Activated naive CD4-positive, alpha-beta T cell treated with anti-CD3 and anti-CD28 coated beads for 36 hours (primary cell): ENCODE results near the gene ZCRB1. TPM values are rescaled to one million over a fixed set of nuclear protein-coding genes. Genes with fewer than 3 reads are reported as not detected.
A peak's percentile ranks its signal among the peaks of the same experiment; 100 is the strongest.

ENCODE experiments used
- CTCF ChIA-PET: fragments of 350-600 bp; sonication (Branson Sonifier 250); formaldehyde crosslinking; loops from one replicate; lab custom pipeline; 2021; ENCODE audit warnings: antibody characterized with exemption; lab: Charles Lee
- DNase-seq: peaks from one replicate; pipeline ENCODE4 v3.0.0-alpha.2; 2020
- H3K27ac Mint-ChIP-seq: one replicate; pipeline ENCODE4 v1.8.0; 2021; ENCODE audit warnings: mild to moderate bottlenecking, mixed read lengths
- H3K27me3 Mint-ChIP-seq: one replicate; pipeline ENCODE4 v1.8.0; 2021; ENCODE audit warnings: low read depth, mixed read lengths
- H3K36me3 Mint-ChIP-seq: one replicate; pipeline ENCODE4 v1.8.0; 2021; ENCODE audit warnings: low read depth, mixed read lengths
- H3K4me1 Mint-ChIP-seq: one replicate; pipeline ENCODE4 v1.8.0; 2021; ENCODE audit warnings: low read depth, mixed read lengths
- H3K4me3 Mint-ChIP-seq: one replicate; pipeline ENCODE4 v1.8.0; 2021; ENCODE audit warnings: mild to moderate bottlenecking, moderate library complexity, mixed read lengths
- H3K9me3 Mint-ChIP-seq: one replicate; pipeline ENCODE4 v1.8.0; 2021; ENCODE audit warnings: mixed read lengths
- intact Hi-C: fragments of 100-400 bp; cut with micrococcal nuclease; formaldehyde crosslinking; loops from one replicate; pipeline ENCODE4 v1.15.1; 2023
- total RNA-seq, 2 experiments: library from RNA; stranded (reverse); gene quantifications; one replicate each; pipeline ENCODE4 v1.2.3, GENCODE V29; 2021

Gene ZCRB1
- 10 to 100 TPM; 79.5 to 84.2 TPM for total RNA-seq

DNA sequence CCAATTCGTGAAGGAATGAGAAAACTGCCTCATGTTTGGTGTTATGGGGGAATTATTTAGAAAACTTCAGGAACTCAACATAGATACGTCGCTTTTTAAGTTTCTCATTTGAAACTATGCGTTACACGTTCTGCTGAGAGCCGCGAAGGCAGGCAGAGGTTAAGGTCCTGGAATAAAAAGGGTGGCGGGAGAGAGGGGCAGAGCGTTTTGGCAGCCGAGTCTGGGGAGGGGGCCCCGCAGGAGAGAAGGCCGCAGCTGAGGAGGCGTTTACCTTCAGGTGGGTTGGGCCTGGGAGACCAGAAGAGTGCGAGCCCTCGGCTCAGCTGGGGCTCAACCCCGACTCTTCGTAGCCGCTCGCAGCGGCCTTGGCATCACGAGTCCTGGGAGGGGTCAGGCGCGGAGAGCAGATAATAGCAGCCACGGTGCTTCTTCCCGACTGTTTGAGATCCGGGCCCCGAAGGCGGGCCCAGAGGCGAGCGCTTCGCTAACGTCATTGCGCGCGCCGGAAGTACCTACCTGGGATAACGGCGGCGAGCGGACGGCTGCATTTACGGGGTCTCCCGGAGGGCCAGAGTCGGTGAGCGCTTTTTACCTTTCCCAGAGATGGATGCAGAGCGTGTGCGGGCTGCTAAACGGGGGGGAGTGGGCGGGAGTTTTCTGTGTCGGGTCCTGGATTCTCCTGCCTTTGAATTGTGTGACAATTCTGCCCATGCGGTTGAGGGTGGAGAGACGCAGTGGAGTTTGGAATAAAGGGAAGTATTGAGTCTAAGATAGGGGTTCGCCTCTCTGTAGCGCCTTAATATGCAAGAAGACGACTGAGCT, at the start of gene ZCRB1, which contains the start of gene PPHLN1:
Gene ZCRB1 (minus strand): TSS at position 442 of the 822 bp plus-strand sequence. CDS start 1,992 bp downstream, outside the sequence.
Gene PPHLN1 (plus strand): TSS at position 515 of the 822 bp plus-strand sequence. CDS start 9,736 bp downstream, outside the sequence.
- Mint-ChIP-seq H3K27ac (peak within 1 kb of the TSS; percentile 94), H3K4me1 (peaks cover 40% of the 10 kb centered on the region), H3K36me3 (peaks cover 15% of the 10 kb centered on the region), H3K9me3 (no peaks in the 10 kb centered on the region), H3K27me3 (no peaks in the 10 kb centered on the region), H3K4me3 (peak within 1 kb of the TSS; percentile 94)
- CTCF ChIA-PET, result interaction anchor here (0.6 to 2.7 kb wide), 3 partner anchors 13 to 46 kb away, joined by 3 to 16 read pairs (median 3); no protein-coding TSS in a partner anchor
- peak; percentile 84 for DNase-seq
- intact Hi-C loops, result loop anchor here (1.0 to 5.0 kb wide), 9 partner anchors 26 to 1480 kb away; partner anchors contain the start of genes IRAK4, PUS7L, TWF1 and YAF2

DNA sequence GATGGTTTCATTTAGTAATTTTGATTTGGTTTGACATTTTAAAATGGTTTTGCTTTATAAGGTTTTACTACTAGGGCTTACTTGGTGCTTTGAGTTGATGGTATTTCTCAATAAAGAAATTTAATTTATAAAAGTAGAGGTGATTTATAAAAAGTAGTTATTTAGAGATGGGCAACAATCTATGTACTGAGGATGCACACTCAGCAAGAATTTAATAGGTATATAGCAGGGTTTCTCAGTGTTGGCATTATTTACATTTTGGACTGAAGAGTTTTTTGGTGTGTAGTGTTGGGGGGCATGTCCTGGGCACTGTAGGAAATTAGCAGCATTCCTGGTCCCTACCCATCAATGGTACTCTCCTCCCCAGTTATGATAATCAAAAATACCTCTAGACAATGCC, 47.8 kb upstream of the ZCRB1 start:
- no peak overlapping the region for H3K4me3 Mint-ChIP-seq
- H3K27me3 Mint-ChIP-seq, result no peaks in the 10 kb centered on the region
- intact Hi-C loops, result loop anchor here (2.0 to 10.0 kb wide), 4 partner anchors 73 to 1429 kb away; no protein-coding TSS in a partner anchor
- H3K36me3 Mint-ChIP-seq, result peaks cover 10% of the 10 kb centered on the region
- no peaks in the 10 kb centered on the region for H3K9me3 Mint-ChIP-seq
- H3K4me1 Mint-ChIP-seq, result no peaks in the 10 kb centered on the region
- CTCF ChIA-PET, result interaction anchor here (0.6 to 3.0 kb wide), 4 partner anchors 33 to 96 kb away, joined by 3 to 16 read pairs (median 4); partner anchors contain the start of genes PPHLN1 and ZCRB1
- no peak overlapping the region for H3K27ac Mint-ChIP-seq
- DNase-seq, result no peak

DNA sequence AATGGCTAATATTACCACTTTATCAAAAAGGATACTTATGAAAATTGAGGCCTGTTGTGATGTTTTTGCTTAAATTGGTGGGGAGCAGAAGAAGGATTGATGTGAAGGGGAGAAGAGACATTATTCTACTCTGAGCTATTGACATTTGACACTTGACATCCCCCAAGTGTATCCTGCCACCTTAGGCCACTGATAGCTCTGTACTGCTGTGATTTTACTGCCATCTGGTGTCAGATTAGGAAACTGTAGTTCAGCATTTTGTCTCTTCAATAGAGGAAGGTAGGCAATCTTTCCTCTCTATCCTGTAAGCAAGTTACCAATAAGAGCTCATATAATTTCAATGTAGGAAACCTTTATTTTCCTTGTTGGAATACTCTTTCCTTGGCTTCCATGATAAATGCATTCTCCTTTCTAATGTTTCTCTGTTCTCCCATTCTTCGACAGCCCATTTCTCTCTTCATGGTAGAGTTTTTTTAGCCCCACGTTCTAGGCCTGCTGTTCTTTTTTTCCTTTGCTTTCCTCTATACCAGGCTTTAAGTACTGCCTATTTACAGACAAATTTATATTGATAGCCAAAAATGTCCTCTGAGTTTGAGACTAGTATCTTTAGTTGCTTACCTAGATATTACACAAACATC, 46.4 kb upstream of the ZCRB1 start:
- intact Hi-C loops, result loop anchor here (1.0 to 10.0 kb wide), 7 partner anchors 46 to 1427 kb away; partner anchors contain the start of genes PPHLN1 and ZCRB1
- Mint-ChIP-seq H3K4me1 (peaks cover 3% of the 10 kb centered on the region), H3K27ac (no peak overlapping the region), H3K27me3 (no peaks in the 10 kb centered on the region), H3K9me3 (no peaks in the 10 kb centered on the region), H3K4me3 (no peak overlapping the region), H3K36me3 (peaks cover 8% of the 10 kb centered on the region)
- CTCF ChIA-PET, result interaction anchor here (0.7 to 3.0 kb wide), 36 partner anchors 9 to 352 kb away, joined by 3 to 31 read pairs (median 4); partner anchors contain the start of genes PPHLN1 and ZCRB1
- DNase-seq, result peak; percentile 33

DNA sequence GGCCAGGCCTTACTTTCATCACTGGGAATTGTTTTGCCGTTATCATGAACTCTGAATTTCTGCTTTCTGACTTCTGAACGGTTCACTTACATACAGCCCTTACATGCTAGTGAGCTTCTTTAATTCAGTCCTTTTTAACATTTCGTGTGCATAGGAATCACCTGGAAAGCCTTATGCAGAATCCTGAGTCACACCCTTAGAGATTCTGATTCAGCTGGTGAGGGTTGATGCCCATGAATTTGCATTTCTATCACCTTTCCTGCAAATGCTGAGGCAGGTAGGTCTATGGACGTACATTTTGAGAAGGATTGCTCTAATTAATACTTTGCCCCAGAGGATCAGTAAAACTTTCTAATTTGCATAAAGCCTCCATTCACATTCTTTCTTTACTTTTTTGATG, 44.1 kb upstream of the ZCRB1 start:
- CTCF ChIA-PET, result interaction anchor here (0.6 to 2.9 kb wide), 5 partner anchors 10 to 155 kb away, joined by 3 to 31 read pairs (median 11); no protein-coding TSS in a partner anchor
- Mint-ChIP-seq H3K27ac (no peak overlapping the region), H3K4me3 (no peak overlapping the region), H3K9me3 (no peaks in the 10 kb centered on the region), H3K36me3 (no peaks in the 10 kb centered on the region), H3K27me3 (no peaks in the 10 kb centered on the region), H3K4me1 (peaks cover 8% of the 10 kb centered on the region)
- DNase-seq, result no peak
- intact Hi-C loops, result loop anchor here (10.0 kb wide), 1 partner anchor 1425 kb away; no protein-coding TSS in a partner anchor

DNA sequence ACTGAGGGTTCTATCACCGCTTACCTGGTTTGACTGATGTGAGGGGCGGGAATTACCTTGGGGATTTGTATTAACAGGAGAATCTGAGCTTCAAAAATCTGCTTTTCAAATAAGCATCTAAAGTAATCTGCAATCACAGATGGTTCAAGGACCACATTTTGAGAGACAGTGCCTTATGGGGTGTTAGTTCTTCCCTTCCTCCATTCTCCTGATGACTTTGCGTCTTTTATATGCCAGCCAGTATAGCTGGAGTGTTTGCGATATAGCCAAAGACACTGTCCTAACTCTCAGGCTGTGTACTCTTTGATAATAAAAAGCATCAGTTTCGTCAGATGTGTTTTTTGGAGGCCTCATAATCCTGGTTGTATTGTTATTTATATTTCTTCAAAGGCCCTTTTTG, 39.6 kb upstream of the ZCRB1 start:
- Mint-ChIP-seq H3K36me3 (peaks cover 14% of the 10 kb centered on the region), H3K27me3 (no peaks in the 10 kb centered on the region), H3K9me3 (no peaks in the 10 kb centered on the region), H3K4me1 (peaks cover 43% of the 10 kb centered on the region), H3K27ac (no peak overlapping the region), H3K4me3 (no peak overlapping the region)
- CTCF ChIA-PET, result interaction anchor here (0.6 to 1.0 kb wide), 3 partner anchors 14 to 1159 kb away, joined by 3 read pairs; no protein-coding TSS in a partner anchor
- intact Hi-C loops, result no loop called here
- DNase-seq, result no peak

GRCh38 chr12:42364692-42365091, 38.8 kb upstream of the ZCRB1 start:
- Mint-ChIP-seq H3K4me3 (no peak overlapping the region), H3K9me3 (no peaks in the 10 kb centered on the region), H3K36me3 (peaks cover 17% of the 10 kb centered on the region), H3K4me1 (peaks cover 51% of the 10 kb centered on the region), H3K27ac (no peak overlapping the region), H3K27me3 (no peaks in the 10 kb centered on the region)
- intact Hi-C loops, result no loop called here
- no peak for DNase-seq
- CTCF ChIA-PET, result interaction anchor here (0.8 kb wide), 1 partner anchor 1158 kb away, joined by 3 read pairs; no protein-coding TSS in a partner anchor

- H3K27me3 Mint-ChIP-seq, result no peaks in the 10 kb centered on the region
- no peaks in the 10 kb centered on the region for H3K9me3 Mint-ChIP-seq
- H3K27ac Mint-ChIP-seq, result no peak overlapping the region
- CTCF ChIA-PET, result interaction anchor here (1.4 kb wide), 1 partner anchor 9 kb away, joined by 9 read pairs; no protein-coding TSS in a partner anchor
- DNase-seq, result no peak
- H3K4me3 Mint-ChIP-seq, result no peak overlapping the region
- peaks cover 21% of the 10 kb centered on the region for H3K36me3 Mint-ChIP-seq
- intact Hi-C loops, result no loop called here
- peaks cover 51% of the 10 kb centered on the region for H3K4me1 Mint-ChIP-seq
Measured at GRCh38 chr12:42362647-42363260, 36.9 kb upstream of the ZCRB1 start.

DNA sequence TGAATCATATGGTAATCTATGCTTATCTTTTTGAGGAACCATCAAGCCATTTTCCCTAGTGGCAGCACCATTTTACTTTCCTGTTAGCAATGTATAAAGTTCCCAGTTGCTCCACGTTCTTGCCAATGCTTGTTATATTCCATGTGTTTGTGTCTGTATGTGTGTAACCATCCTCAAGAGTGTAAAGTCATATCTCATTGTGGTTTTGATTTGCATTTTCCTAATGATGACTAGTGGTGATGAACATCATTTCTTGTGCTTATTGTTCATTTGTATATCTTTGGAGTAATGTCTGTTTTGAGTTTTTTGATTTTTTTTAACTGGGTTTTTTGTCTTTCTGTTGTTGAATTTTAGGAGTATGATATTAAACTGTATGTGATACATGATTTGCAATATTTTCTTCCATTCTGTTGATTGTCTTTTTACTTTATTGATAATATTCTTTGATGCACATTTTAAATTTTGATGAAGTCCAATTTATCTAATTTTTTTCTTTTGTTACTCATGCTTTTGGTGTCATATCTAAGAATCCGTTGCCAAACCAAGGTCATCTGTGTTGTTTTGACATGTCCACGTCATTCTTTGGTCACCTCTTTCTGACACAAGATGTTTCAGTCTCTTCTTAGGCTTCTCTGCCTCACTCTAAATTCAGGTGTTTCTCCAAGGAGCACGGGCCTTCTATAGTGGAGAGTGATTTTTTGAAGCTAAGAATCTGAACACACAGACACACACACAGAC, 36.2 kb upstream of the ZCRB1 start:
- intact Hi-C loops, result loop anchor here (2.0 kb wide), 1 partner anchor 123 kb away; the partner anchor contains the start of gene YAF2
- Mint-ChIP-seq H3K4me3 (no peak overlapping the region), H3K9me3 (no peaks in the 10 kb centered on the region), H3K36me3 (peaks cover 22% of the 10 kb centered on the region), H3K27me3 (no peaks in the 10 kb centered on the region), H3K27ac (no peak overlapping the region), H3K4me1 (peaks cover 51% of the 10 kb centered on the region)
- CTCF ChIA-PET, result interaction anchor here (3.5 kb wide), 1 partner anchor 9 kb away, joined by 21 read pairs; no protein-coding TSS in a partner anchor
- DNase-seq, result no peak

DNA sequence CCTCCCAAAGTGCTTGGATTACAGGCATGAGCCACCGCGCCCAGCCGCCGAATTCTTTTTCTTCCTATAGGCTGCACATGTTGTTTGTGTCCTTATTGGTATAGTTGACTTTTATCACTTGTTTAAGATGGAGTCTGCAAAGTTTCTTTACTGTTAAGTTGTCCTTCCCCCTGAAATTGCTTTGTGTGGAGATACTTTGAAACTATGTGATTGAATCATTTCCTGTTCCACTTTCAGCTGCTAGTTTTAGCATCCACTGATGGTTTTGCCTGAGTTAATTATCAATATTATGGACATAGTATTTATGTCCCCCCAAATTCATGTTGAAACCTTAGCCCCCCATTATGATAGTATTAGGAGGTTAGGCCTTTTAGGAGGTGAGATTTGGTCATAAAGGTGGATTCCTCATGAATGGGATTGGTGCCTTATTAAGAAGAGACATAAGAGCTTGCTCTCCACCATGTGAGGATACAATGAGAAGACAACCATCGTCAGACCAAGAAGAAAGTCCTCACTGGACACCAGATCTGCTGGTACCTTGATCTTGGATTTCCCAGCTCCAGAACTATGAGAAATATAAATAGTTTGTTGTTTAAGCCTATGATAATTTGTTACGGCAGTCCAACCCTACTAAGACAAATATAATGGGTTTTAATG, 35.0 kb upstream of the ZCRB1 start:
- peak overlapping the region; percentile 65 for H3K27ac Mint-ChIP-seq
- peaks cover 51% of the 10 kb centered on the region for H3K4me1 Mint-ChIP-seq
- intact Hi-C loops, result loop anchor here (1.0 to 2.0 kb wide), 3 partner anchors 35 to 122 kb away; partner anchors contain the start of genes PPHLN1, YAF2 and ZCRB1
- CTCF ChIA-PET, result interaction anchor here (0.7 to 3.5 kb wide), 2 partner anchors 11 to 14 kb away, joined by 3 to 21 read pairs; no protein-coding TSS in a partner anchor
- no peaks in the 10 kb centered on the region for H3K9me3 Mint-ChIP-seq
- no peak overlapping the region for H3K4me3 Mint-ChIP-seq
- no peaks in the 10 kb centered on the region for H3K27me3 Mint-ChIP-seq
- H3K36me3 Mint-ChIP-seq, result peaks cover 24% of the 10 kb centered on the region
- DNase-seq, result no peak

GRCh38 chr12:42356344-42356743, 30.4 kb upstream of the ZCRB1 start:
- Mint-ChIP-seq H3K27ac (no peak overlapping the region), H3K4me1 (peaks cover 23% of the 10 kb centered on the region), H3K36me3 (peaks cover 16% of the 10 kb centered on the region), H3K27me3 (no peaks in the 10 kb centered on the region), H3K9me3 (no peaks in the 10 kb centered on the region), H3K4me3 (no peak overlapping the region)
- DNase-seq, result no peak
- CTCF ChIA-PET, result interaction anchor here (0.8 to 2.0 kb wide), 2 partner anchors 16 to 30 kb away, joined by 3 to 6 read pairs; no protein-coding TSS in a partner anchor
- intact Hi-C loops, result no loop called here
